NCI-H748 (cell line): ENCODE data around the gene MYPOP.
"Not testable (repeated sequence)": the region's sequence is repeated elsewhere in the genome, so short reads cannot be mapped to it uniquely, and the experiment has no call there.

Experiments used
- DNase-seq: peaks from one replicate; lab custom pipeline; 2025; ENCODE audit not compliant: unreplicated experiment; lab: John Stamatoyannopoulos, UW

Gene MYPOP

GRCh38 chr19:45884682-45885555, 17.5 kb downstream of the MYPOP start:
- peak; percentile 53 for DNase-seq

- DNase-seq = no peak
Observed at GRCh38 chr19:45883881-45884681, 18.3 kb downstream of the MYPOP start.

- no peak for DNase-seq
Observed at GRCh38 chr19:45883586-45883880, 18.9 kb downstream of the MYPOP start.

- peak; percentile 91 for DNase-seq
Observed at GRCh38 chr19:45882652-45883585, 19.5 kb downstream of the MYPOP start.

GRCh38 chr19:45881909-45882528, 20.4 kb downstream of the MYPOP start:
- peak; percentile 37 for DNase-seq

GRCh38 chr19:45881082-45881908, 21.1 kb downstream of the MYPOP start:
- DNase-seq = no peak

GRCh38 chr19:45879971-45880370, 22.4 kb downstream of the MYPOP start:
- no peak for DNase-seq

- DNase-seq = no peak
Observed at GRCh38 chr19:45879055-45879454, 23.4 kb downstream of the MYPOP start.

GRCh38 chr19:45878043-45878794, 24.2 kb downstream of the MYPOP start:
- DNase-seq = no peak

GRCh38 chr19:45876411-45877197, 25.8 kb downstream of the MYPOP start:
- no peak for DNase-seq

GRCh38 chr19:45876161-45876410, 26.3 kb downstream of the MYPOP start:
- no peak for DNase-seq

GRCh38 chr19:45874620-45874966, 27.8 kb downstream of the MYPOP start:
- no peak for DNase-seq

GRCh38 chr19:45873219-45873772, 29.1 kb downstream of the MYPOP start:
- DNase-seq = no peak

- no peak for DNase-seq
Observed at GRCh38 chr19:45872095-45872919, 30.1 kb downstream of the MYPOP start.

GRCh38 chr19:45870798-45871197, 31.6 kb downstream of the MYPOP start:
- no peak for DNase-seq

GRCh38 chr19:45867241-45867640, 35.2 kb downstream of the MYPOP start:
- DNase-seq = not testable (repeated sequence)

GRCh38 chr19:45866400-45867176, 35.8 kb downstream of the MYPOP start:
- DNase-seq = no peak
